ENCODE results near the gene ARHGAP24.
A peak's percentile ranks its signal among the peaks of the same experiment; 100 is the strongest.
"Not testable (repeated sequence)": the region's sequence is repeated elsewhere in the genome, so short reads cannot be mapped to it uniquely, and the experiment has no call there.

Gene ARHGAP24

GRCh38 chr4:86006057-86006456 is 531.1 kb downstream of the ARHGAP24 start:
- TF ChIP-seq POLR2A (IDR thresholded peaks at IDR 0.05; ENCODE audit: low read depth, low read length), result no peak
- FAIRE-seq, result no peak
- no peak for DNase-seq (ENCODE audit: insufficient read length, low spot score)

GRCh38 chr4:86007042-86007441 is 532.1 kb downstream of the ARHGAP24 start:
- FAIRE-seq (no peak), DNase-seq (ENCODE audit: insufficient read length, low spot score) (no peak)
- no peak for TF ChIP-seq POLR2A (IDR thresholded peaks at IDR 0.05; ENCODE audit: low read depth, low read length)

GRCh38 chr4:86011117-86011516 is 536.2 kb downstream of the ARHGAP24 start:
- TF ChIP-seq POLR2A (IDR thresholded peaks at IDR 0.05; ENCODE audit: low read depth, low read length), result no peak
- no peak for FAIRE-seq
- no peak for DNase-seq (ENCODE audit: insufficient read length, low spot score)

GRCh38 chr4:86013621-86014020 is 538.7 kb downstream of the ARHGAP24 start:
- no peak for TF ChIP-seq POLR2A (IDR thresholded peaks at IDR 0.05; ENCODE audit: low read depth, low read length)
- DNase-seq (ENCODE audit: insufficient read length, low spot score) (no peak), FAIRE-seq (no peak)

GRCh38 chr4:86014599-86014998 is 539.6 kb downstream of the ARHGAP24 start:
- DNase-seq (ENCODE audit: insufficient read length, low spot score) (no peak), FAIRE-seq (no peak)
- no peak for TF ChIP-seq POLR2A (IDR thresholded peaks at IDR 0.05; ENCODE audit: low read depth, low read length)

- FAIRE-seq, result no peak
- TF ChIP-seq POLR2A (IDR thresholded peaks at IDR 0.05; ENCODE audit: low read depth, low read length), result no peak
- DNase-seq (ENCODE audit: insufficient read length, low spot score), result no peak
These were observed 540.7 kb downstream of the ARHGAP24 start for GRCh38 chr4:86015412-86016350.

GRCh38 chr4:86019362-86019761 is 544.4 kb downstream of the ARHGAP24 start:
- FAIRE-seq, result no peak
- DNase-seq (ENCODE audit: insufficient read length, low spot score), result no peak

GRCh38 chr4:86019906-86020305 is 545.0 kb downstream of the ARHGAP24 start:
- no peak for FAIRE-seq
- TF ChIP-seq POLR2A (IDR thresholded peaks at IDR 0.05; ENCODE audit: low read depth, low read length), result no peak
- no peak for DNase-seq (ENCODE audit: insufficient read length, low spot score)

More at GRCh38 chr4:86019362-86019761, 544.4 kb downstream of the ARHGAP24 start:
- TF ChIP-seq POLR2A (IDR thresholded peaks at IDR 0.05; ENCODE audit: low read depth, low read length), result no peak

GRCh38 chr4:86021671-86022070 is 546.7 kb downstream of the ARHGAP24 start:
- DNase-seq (ENCODE audit: insufficient read length, low spot score); FAIRE-seq: not testable (repeated sequence)

- DNase-seq (ENCODE audit: insufficient read length, low spot score) (no peak), FAIRE-seq (no peak)
- no peak for TF ChIP-seq POLR2A (IDR thresholded peaks at IDR 0.05; ENCODE audit: low read depth, low read length)
These were observed 551.8 kb downstream of the ARHGAP24 start for GRCh38 chr4:86026720-86027119.

- DNase-seq (ENCODE audit: insufficient read length, low spot score), result no peak
- FAIRE-seq, result no peak
- no peak for TF ChIP-seq POLR2A (IDR thresholded peaks at IDR 0.05; ENCODE audit: low read depth, low read length)
These were observed 557.0 kb downstream of the ARHGAP24 start for GRCh38 chr4:86031927-86032326.

GRCh38 chr4:86032476-86033022 is 557.6 kb downstream of the ARHGAP24 start:
- peak; percentile 66 for FAIRE-seq
- DNase-seq (ENCODE audit: insufficient read length, low spot score), result no peak
- no peak for TF ChIP-seq POLR2A (IDR thresholded peaks at IDR 0.05; ENCODE audit: low read depth, low read length)

- TF ChIP-seq POLR2A (IDR thresholded peaks at IDR 0.05; ENCODE audit: low read depth, low read length), result no peak
- DNase-seq (ENCODE audit: insufficient read length, low spot score) (no peak), FAIRE-seq (peak; percentile 27)
These were observed 558.2 kb downstream of the ARHGAP24 start for GRCh38 chr4:86033171-86033570.

GRCh38 chr4:86034616-86035015 is 559.7 kb downstream of the ARHGAP24 start:
- DNase-seq (ENCODE audit: insufficient read length, low spot score) (no peak), FAIRE-seq (no peak)
- TF ChIP-seq POLR2A (IDR thresholded peaks at IDR 0.05; ENCODE audit: low read depth, low read length), result no peak

GRCh38 chr4:86035688-86036087 is 560.7 kb downstream of the ARHGAP24 start:
- DNase-seq (ENCODE audit: insufficient read length, low spot score), result no peak
- FAIRE-seq, result no peak
- no peak for TF ChIP-seq POLR2A (IDR thresholded peaks at IDR 0.05; ENCODE audit: low read depth, low read length)
